ENCODE data around the gene KRTAP3-3. TPM values are rescaled to one million over a fixed set of nuclear protein-coding genes. Genes with fewer than 3 reads are reported as not detected.
"Not testable (repeated sequence)": the region's sequence is repeated elsewhere in the genome, so short reads cannot be mapped to it uniquely, and the experiment has no call there.

The KRTAP3-3 gene
- total RNA-seq (not detected), total RNA-seq (0 to 0.12 (median 0) reads per million in 29 experiments)
- total RNA-seq (2013) = not detected

GRCh38 chr17:40993839-40994238 is at the start of gene KRTAP3-3:
KRTAP3-3 (minus strand) TSS chr17:40994164; CDS start chr17:40994097, 67 bp downstream.
- peaks cover 48 to 53% of the 10 kb centered on the region in 2 donors for H3K27me3 Mint-ChIP-seq
- H3K27ac Mint-ChIP-seq = peak within 1 kb of the TSS in 1 of 2 donors; percentile 40

GRCh38 chr17:41042953-41043352 is 49.0 kb upstream of the KRTAP3-3 start:
- Histone ChIP-seq H3K27me3 (replicated peaks in 1 of 2; ENCODE audit: control insufficient read depth in 2 of 2, extremely low read depth in 1 of 2, insufficient read depth in 2 of 2, low read length in 1 of 2) (peaks cover 0 to 7% of the 10 kb centered on the region in 2 experiments), H3K9me3 (peaks cover 4% of the 10 kb centered on the region), H3K4me1 (ENCODE audit: control insufficient read depth in 1 of 2, extremely low read depth in 1 of 2, insufficient read depth in 2 of 2, low read length in 2 of 2) (no peaks in the 10 kb centered on the region), H3K4me3 (ENCODE audit: control insufficient read depth in 1 of 2, extremely low read depth in 1 of 2, low read length in 1 of 2) (no peak overlapping the region), H3K27ac (ENCODE audit: low read length) (no peak overlapping the region), H3K36me3 (ENCODE audit: control insufficient read depth in 2 of 2, extremely low read depth in 1 of 2, insufficient read depth in 1 of 2, low read length in 1 of 2) (no peaks in the 10 kb centered on the region)
- ATAC-seq (replicated peaks in 1 of 4) (no peak), DNase-seq (no peak)
- no peak overlapping the region for H3K27ac Mint-ChIP-seq
- no peak overlapping the region for H3K4me3 Mint-ChIP-seq
- H3K27me3 Mint-ChIP-seq = peaks cover 27 to 31% of the 10 kb centered on the region in 2 donors
- ChIA-PET POLR2A (interaction anchor here in 1 of 2 donors (0.6 kb wide), 1 partner anchor 165 kb away, joined by 3 read pairs; no protein-coding TSS in a partner anchor), CTCF (no interaction called here)
- H3K4me1 Mint-ChIP-seq = peaks cover 0 to 2% (median 0%) of the 10 kb centered on the region in 3 donors
- peaks cover 0 to 10% (median 5%) of the 10 kb centered on the region in 3 donors for H3K9me3 Mint-ChIP-seq
- H3K36me3 Mint-ChIP-seq = no peaks in the 10 kb centered on the region
- WGBS (ENCODE audit: insufficient coverage) = no CpG with 5 or more reads among the region's 1 CpG

More at GRCh38 chr17:40993839-40994238, at the start of gene KRTAP3-3:
- Histone ChIP-seq H3K36me3 (ENCODE audit: control insufficient read depth in 2 of 2, extremely low read depth in 1 of 2, insufficient read depth in 1 of 2, low read length in 1 of 2) (no peaks in the 10 kb centered on the region), H3K4me1 (ENCODE audit: control insufficient read depth in 1 of 2, extremely low read depth in 1 of 2, insufficient read depth in 2 of 2, low read length in 2 of 2) (no peaks in the 10 kb centered on the region), H3K9me3 (peaks cover 2% of the 10 kb centered on the region), H3K27me3 (replicated peaks in 1 of 2; ENCODE audit: control insufficient read depth in 2 of 2, extremely low read depth in 1 of 2, insufficient read depth in 2 of 2, low read length in 1 of 2) (peaks cover 0 to 6% of the 10 kb centered on the region in 2 experiments), H3K4me3 (ENCODE audit: control insufficient read depth in 1 of 2, extremely low read depth in 1 of 2, low read length in 1 of 2) (no peak within 1 kb of the TSS), H3K27ac (ENCODE audit: low read length) (no peak within 1 kb of the TSS)
- DNase-seq = no peak
- no peak for ATAC-seq (replicated peaks in 1 of 4)
- ChIA-PET POLR2A (no interaction called here), CTCF (no interaction called here)
- WGBS (ENCODE audit: insufficient coverage) = 50% methylated on average over 1 of the region's 4 CpGs
- Mint-ChIP-seq H3K9me3 (no peaks in the 10 kb centered on the region), H3K4me3 (no peak within 1 kb of the TSS), H3K4me1 (no peaks in the 10 kb centered on the region), H3K36me3 (no peaks in the 10 kb centered on the region)

DNA sequence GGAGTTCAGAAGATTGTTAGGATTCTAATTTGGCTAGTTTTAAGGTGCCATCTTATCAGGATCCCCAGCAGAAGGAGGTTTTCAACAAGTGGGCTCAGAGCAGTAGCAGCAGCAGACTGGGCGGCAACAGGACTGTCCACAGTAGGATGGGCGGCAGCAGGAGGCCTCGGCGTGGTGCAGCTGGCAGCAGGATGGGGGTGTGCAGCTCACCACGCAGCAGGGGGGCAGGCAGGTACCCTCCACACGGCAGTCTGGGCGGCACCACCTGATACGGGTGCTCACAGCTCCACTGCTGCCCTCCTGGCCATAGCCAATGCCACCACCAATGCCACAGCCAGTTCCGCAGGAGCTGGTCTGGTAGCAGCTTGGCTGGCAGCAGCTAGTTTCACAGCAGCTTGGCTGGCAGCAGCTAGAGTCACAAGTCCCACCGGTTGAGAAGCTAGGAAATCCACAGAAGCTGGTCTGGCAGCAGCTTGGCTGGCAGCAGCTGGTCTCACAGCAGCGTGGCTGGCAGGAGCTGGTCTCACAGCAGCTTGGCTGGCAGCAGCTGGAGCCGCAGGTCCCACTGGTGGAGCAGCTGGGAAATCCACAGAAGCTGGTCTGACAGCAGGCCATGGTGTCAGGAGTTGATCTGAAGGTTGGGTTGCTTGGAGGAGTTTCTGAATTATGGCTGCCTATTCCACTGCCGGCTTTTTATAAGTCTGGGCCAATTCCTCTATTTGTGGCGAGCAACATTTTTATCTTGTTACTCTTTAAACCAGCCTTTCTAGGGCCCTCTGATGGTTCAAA is 47.0 kb upstream of the KRTAP3-3 start, which contains the start of gene KRTAP1-1:
TSS of gene KRTAP1-1 (minus strand) at position 668 of the 789 bp plus-strand sequence. CDS start at position 615, 53 bp downstream.
- H3K4me3 Mint-ChIP-seq; DNase-seq; H3K27ac ChIP-seq (ENCODE audit: low read length); H3K36me3 Mint-ChIP-seq; H3K27ac Mint-ChIP-seq; H3K4me1 ChIP-seq (ENCODE audit: control insufficient read depth in 1 of 2, extremely low read depth in 1 of 2, insufficient read depth in 2 of 2, low read length in 2 of 2); CTCF ChIA-PET; H3K4me3 ChIP-seq (ENCODE audit: control insufficient read depth in 1 of 2, extremely low read depth in 1 of 2, low read length in 1 of 2); H3K36me3 ChIP-seq (ENCODE audit: control insufficient read depth in 2 of 2, extremely low read depth in 1 of 2, insufficient read depth in 1 of 2, low read length in 1 of 2); H3K27me3 ChIP-seq (replicated peaks in 1 of 2; ENCODE audit: control insufficient read depth in 2 of 2, extremely low read depth in 1 of 2, insufficient read depth in 2 of 2, low read length in 1 of 2); H3K9me3 ChIP-seq; ATAC-seq (replicated peaks in 1 of 4); H3K4me1 Mint-ChIP-seq; H3K9me3 Mint-ChIP-seq; POLR2A ChIA-PET: not testable (repeated sequence)
- H3K27me3 Mint-ChIP-seq = peaks cover 22 to 23% of the 10 kb centered on the region in 2 donors
- WGBS (ENCODE audit: insufficient coverage) = 89% methylated on average over 10 of the region's 14 CpGs

- Histone ChIP-seq H3K9me3 (peaks cover 3% of the 10 kb centered on the region), H3K4me3 (ENCODE audit: control insufficient read depth in 1 of 2, extremely low read depth in 1 of 2, low read length in 1 of 2) (no peak overlapping the region), H3K4me1 (ENCODE audit: control insufficient read depth in 1 of 2, extremely low read depth in 1 of 2, insufficient read depth in 2 of 2, low read length in 2 of 2) (no peaks in the 10 kb centered on the region), H3K36me3 (ENCODE audit: control insufficient read depth in 2 of 2, extremely low read depth in 1 of 2, insufficient read depth in 1 of 2, low read length in 1 of 2) (no peaks in the 10 kb centered on the region), H3K27me3 (replicated peaks in 1 of 2; ENCODE audit: control insufficient read depth in 2 of 2, extremely low read depth in 1 of 2, insufficient read depth in 2 of 2, low read length in 1 of 2) (peaks cover 0 to 7% of the 10 kb centered on the region in 2 experiments), H3K27ac (ENCODE audit: low read length) (no peak overlapping the region)
- ChIA-PET POLR2A (no interaction called here), CTCF (no interaction called here)
- DNase-seq (no peak), ATAC-seq (replicated peaks in 1 of 4) (no peak)
- Mint-ChIP-seq H3K4me1 (no peaks in the 10 kb centered on the region), H3K9me3 (peaks cover 0 to 6% (median 0%) of the 10 kb centered on the region in 3 donors), H3K36me3 (no peaks in the 10 kb centered on the region), H3K4me3 (no peak overlapping the region), H3K27ac (no peak overlapping the region), H3K27me3 (peaks cover 22 to 25% of the 10 kb centered on the region in 2 donors)
- WGBS (ENCODE audit: insufficient coverage) = 83% methylated on average over 1 of the region's 2 CpGs
Observed at GRCh38 chr17:41037853-41038350, 43.9 kb upstream of the KRTAP3-3 start.

- DNase-seq; H3K27ac Mint-ChIP-seq; H3K27me3 ChIP-seq (replicated peaks in 1 of 2; ENCODE audit: control insufficient read depth in 2 of 2, extremely low read depth in 1 of 2, insufficient read depth in 2 of 2, low read length in 1 of 2); H3K9me3 Mint-ChIP-seq; H3K36me3 ChIP-seq (ENCODE audit: control insufficient read depth in 2 of 2, extremely low read depth in 1 of 2, insufficient read depth in 1 of 2, low read length in 1 of 2); POLR2A ChIA-PET; H3K4me1 ChIP-seq (ENCODE audit: control insufficient read depth in 1 of 2, extremely low read depth in 1 of 2, insufficient read depth in 2 of 2, low read length in 2 of 2); H3K4me1 Mint-ChIP-seq; CTCF ChIA-PET; H3K4me3 Mint-ChIP-seq; H3K4me3 ChIP-seq (ENCODE audit: control insufficient read depth in 1 of 2, extremely low read depth in 1 of 2, low read length in 1 of 2); H3K36me3 Mint-ChIP-seq; H3K27ac ChIP-seq (ENCODE audit: low read length); ATAC-seq (replicated peaks in 1 of 4); H3K9me3 ChIP-seq: not testable (repeated sequence)
- H3K27me3 Mint-ChIP-seq = peaks cover 18 to 28% of the 10 kb centered on the region in 2 donors
- WGBS (ENCODE audit: insufficient coverage) = 84% methylated on average over 7 of the region's 10 CpGs
Observed at GRCh38 chr17:41034346-41034935, 40.5 kb upstream of the KRTAP3-3 start, which contains the start of gene KRTAP1-3. KRTAP1-3 (minus strand) TSS chr17:41034874; CDS start chr17:41034821, 53 bp downstream.

GRCh38 chr17:41029633-41030245 is 35.8 kb upstream of the KRTAP3-3 start, which contains the start of gene KRTAP1-4:
KRTAP1-4 (minus strand) TSS chr17:41030195; CDS start chr17:41030078, 117 bp downstream.
- no peak within 1 kb of the TSS for H3K4me3 Mint-ChIP-seq
- ChIA-PET POLR2A (no interaction called here), CTCF (interaction anchor here (0.6 kb wide), 2 partner anchors 61 to 520 kb away, joined by 3 read pairs; no protein-coding TSS in a partner anchor)
- Histone ChIP-seq H3K27me3 (replicated peaks in 1 of 2; ENCODE audit: control insufficient read depth in 2 of 2, extremely low read depth in 1 of 2, insufficient read depth in 2 of 2, low read length in 1 of 2) (peaks cover 0 to 19% of the 10 kb centered on the region in 2 experiments), H3K4me1 (ENCODE audit: control insufficient read depth in 1 of 2, extremely low read depth in 1 of 2, insufficient read depth in 2 of 2, low read length in 2 of 2) (no peaks in the 10 kb centered on the region), H3K9me3 (no peaks in the 10 kb centered on the region), H3K36me3 (ENCODE audit: control insufficient read depth in 2 of 2, extremely low read depth in 1 of 2, insufficient read depth in 1 of 2, low read length in 1 of 2) (no peaks in the 10 kb centered on the region), H3K4me3 (ENCODE audit: control insufficient read depth in 1 of 2, extremely low read depth in 1 of 2, low read length in 1 of 2) (no peak within 1 kb of the TSS), H3K27ac (ENCODE audit: low read length) (no peak within 1 kb of the TSS)
- no peak for DNase-seq
- ATAC-seq (replicated peaks in 1 of 4) = no peak
- WGBS (ENCODE audit: insufficient coverage) = 68% methylated on average over 12 of the region's 12 CpGs
- H3K9me3 Mint-ChIP-seq = no peaks in the 10 kb centered on the region
- no peak within 1 kb of the TSS for H3K27ac Mint-ChIP-seq
- H3K4me1 Mint-ChIP-seq = no peaks in the 10 kb centered on the region
- H3K27me3 Mint-ChIP-seq = peaks cover 24 to 36% of the 10 kb centered on the region in 2 donors
- H3K36me3 Mint-ChIP-seq = no peaks in the 10 kb centered on the region

All from T-cell (primary cell).